ENCODE measurements around the gene ABHD17A.

Gene ABHD17A

DNA sequence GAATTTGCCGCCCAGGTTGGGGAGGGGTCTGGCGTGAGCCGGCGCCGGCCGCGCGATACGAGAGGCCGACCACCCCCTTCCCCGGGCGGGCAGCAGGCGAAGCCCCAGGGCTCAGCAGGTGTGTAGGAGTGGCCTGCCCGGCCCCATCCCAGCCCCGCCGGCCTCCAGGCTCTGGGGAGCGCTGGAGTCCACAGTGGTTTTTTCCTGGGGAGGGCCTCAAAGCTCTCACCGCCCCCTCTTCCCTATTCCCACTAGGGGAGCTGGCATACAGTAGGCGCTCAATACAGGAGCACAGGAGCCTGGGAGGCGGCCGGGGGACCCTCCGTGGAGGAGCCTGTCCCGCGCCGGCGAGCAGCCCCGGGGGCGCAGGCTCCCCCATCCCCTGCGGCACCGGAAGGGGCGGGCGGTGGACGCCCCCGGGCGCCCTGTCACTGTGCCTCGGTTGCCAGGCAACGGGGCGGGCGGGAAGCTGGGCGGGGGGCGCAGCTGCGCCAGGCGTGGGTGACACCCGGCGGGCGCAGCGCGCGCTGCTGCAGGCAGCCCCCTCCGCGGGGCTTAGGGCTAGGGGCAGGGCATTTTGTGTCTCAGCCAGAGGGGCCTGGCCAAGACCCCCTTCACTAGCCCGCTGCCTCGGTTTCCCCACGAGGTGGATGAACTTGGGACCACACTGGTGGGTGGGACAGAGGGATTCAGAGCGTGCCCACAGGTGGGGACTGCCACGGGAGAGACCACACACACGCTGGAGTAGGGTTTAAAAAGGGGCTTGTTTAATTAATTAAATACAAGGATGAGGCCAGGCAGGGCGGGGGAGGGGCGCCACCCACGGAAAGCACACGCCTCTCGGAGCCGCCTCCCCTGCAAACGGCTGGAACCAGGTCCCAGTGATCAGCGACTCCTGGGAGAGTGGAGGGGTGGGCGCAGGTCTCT, 33.4 kb downstream of the ABHD17A start:
- DNase-seq: no peak

DNA sequence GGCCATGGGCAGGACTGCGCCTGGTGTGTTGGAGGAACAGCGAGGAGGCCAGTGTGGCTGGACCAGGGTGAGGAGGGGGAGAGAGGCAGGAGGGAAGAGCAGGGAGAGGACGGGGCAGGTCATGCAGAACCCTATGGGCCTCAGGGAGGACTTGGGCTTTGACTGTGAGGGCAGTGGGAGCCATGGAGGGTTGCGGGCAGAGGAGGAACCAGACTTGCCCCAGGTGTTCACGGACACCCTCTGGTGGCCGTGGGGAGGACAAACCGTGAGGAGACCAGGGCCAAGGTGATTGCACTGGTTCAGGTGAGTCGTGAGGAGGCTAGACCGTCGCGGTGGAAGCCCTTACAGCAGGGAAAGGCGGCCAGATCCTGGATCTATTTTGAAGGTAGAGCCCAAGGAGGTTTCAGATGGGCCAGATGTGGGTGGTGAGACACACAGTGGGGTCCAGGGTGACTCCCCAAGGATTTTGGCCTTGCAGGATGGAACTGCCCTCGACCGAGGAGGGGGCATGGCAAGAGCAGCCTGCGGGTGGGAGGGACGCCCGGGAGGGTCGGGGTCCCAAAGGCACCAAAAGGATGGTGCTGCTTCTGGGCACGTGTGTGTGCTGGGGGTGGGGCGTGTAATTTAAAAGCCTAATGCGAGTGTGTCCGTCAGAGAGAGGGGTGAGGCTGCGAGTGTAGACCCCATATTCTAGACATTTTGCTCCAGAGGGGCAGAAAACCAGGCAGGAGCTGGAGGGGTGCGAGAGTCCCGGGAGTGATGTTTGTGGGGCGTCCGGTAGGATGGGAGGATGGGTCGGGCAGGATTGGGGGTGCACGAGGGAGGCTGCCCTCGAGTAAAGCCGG, 34.3 kb downstream of the ABHD17A start:
- DNase-seq: no peak

DNA sequence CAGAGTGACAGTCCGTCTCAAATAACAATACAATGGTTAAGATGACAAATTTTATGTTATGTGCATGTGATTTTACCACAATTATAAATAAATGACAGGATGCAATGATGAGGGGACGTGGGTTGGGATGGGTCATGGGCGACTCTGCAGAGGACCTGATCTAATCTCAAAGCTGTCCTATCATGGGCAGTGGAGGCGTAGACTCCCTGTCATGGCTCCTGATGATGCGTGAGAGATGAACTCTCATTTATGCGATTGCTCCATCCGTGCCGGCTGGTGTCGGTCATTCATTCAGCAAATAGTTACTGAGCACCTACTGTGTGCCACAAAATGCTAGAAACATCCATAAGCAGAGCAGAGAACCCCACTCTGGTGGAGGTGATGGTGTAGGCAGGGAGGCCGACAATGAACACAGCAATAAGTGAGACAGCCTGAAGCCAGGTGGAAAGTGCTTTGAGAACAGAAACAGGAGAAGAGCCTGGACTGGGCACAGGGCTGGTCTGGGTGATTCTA, 35.4 kb downstream of the ABHD17A start:
- DNase-seq: no peak

DNA sequence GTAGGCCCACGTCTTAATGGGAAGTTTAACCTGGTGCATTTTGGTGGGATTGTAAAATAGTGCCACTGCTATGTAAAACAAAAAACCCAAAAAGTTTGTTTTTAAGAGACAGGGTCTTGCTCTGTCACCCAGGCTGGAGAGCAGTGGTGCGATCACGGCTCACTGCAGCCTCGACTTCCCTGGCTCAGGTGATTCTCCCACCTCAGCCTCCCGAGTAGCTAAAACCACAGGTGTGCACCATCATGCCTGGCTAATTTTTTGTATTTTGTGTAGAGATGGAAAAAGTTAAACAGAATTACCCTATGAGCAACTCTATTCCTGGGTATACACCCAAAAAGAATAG, 36.2 kb downstream of the ABHD17A start:
- no peak for DNase-seq

DNA sequence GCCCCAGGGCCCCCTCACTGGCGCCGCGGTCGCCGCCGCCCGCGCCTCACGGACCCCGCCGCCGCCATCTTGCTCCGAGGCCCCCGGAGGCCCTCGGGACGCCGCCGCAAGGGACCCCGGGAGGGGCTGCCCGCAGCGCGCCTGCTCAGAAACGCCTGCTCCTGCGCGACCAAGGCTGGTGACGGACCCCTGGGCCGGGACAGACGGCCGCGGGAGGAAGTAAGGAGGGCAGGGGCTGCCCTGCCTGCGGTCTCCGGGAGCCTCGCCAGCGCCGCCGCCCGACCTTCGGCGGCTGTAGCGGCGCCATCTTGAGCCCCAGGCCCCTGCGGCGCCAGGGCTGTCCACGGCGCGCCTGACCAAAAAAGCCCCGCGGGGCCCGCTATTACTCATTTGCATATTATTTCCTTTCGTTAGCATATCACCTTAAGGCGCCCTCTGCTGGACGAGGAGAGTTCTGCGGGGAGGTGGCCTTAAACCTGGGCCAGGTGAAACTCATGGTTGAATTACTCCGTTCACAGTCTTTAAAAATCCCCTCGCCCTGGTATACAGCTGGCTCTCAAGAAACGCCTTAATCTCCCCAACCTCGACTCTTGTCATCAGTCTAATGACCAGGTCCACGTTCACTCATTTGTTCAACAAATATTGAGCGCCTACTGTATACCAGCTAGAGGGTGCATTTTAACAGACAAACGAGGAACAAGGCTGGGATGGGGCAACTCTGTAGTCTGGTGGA, 36.7 kb downstream of the ABHD17A start, which contains the start of gene REXO1:
Gene REXO1 (minus strand): TSS at position 85 of the 733 bp plus-strand sequence. CDS start 125 bp downstream, outside the sequence.
- peak; percentile 85 for DNase-seq

GRCh38 chr19:1847684-1848398, 37.5 kb downstream of the ABHD17A start:
- DNase-seq: no peak

DNA sequence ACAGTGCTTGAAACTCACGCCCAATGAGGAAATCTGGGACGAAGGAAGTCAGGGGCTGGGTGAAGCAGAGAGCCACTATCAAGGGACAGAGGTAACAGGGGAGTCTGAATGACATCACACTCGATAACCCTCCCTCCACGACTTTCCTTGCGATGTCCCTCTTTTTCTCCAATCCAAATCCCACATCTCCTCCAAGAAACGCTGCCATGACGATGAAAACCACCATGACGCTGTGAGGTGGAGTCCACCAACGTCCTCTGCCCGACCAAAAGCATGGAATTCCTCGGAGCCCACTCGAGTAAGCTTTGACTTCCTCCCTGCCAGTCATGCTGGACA, 38.0 kb downstream of the ABHD17A start:
- DNase-seq: no peak

GRCh38 chr19:1846517-1847204, 38.6 kb downstream of the ABHD17A start:
- no peak for DNase-seq

DNA sequence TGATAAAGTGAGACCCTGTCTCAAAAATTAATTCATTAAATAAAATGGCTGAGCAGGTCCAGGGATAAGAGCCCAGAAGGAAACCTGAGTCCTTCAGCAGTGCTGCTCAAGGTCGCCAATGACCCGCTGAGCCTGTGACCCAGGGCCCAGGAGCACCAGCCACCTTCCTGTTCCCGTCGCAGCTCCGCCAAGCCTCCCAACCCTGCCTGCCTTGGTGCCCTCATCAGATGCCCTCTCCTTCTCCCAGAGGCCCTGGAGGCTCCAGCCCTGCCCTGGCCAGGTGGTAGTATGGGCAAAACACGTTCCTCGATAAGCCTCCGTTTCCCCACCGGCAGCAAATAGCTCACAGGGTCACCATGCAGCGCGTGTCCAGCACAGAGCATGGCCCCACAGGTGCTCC, 39.7 kb downstream of the ABHD17A start:
- DNase-seq: no peak

- DNase-seq: no peak
Observed at GRCh38 chr19:1845125-1845515, 40.2 kb downstream of the ABHD17A start.

GRCh38 chr19:1844513-1845124, 40.7 kb downstream of the ABHD17A start:
- no peak for DNase-seq

DNA sequence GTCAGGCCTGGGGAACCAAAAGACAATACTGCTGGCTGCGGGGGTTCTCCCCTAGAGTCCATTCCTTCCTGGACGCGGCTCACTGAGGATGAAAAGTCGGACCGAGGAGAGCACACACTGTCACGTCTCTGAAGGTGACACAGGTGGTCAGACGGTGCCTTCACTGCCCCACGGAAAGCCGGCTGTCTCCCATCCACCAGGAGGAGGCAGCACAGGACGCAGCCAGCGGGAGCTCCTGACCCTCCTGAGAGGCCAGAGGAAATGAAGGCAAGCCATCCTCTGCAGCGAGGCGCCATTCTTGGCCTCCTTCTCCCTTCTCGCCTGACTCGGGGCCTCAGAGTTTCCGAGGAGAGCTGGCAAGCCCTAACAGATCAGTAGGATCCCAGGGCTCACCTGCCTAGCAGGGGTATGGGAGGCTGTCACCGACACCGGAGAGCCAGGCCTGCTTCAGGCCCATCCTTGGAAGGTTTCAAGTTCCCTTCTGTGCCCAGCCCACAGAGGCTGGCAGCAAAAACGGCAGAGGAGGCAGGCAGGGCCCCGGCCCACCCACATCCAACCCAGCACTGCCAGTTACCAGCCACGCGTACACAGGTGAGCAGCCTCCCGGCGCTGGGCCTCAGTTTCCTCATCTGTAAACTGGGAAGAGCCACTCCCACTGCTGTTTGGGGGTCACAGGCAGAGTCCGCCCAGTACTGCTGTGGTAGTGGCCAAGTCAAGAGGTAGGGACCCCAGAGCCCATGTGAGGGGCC, 41.5 kb downstream of the ABHD17A start:
- DNase-seq: no peak

DNA sequence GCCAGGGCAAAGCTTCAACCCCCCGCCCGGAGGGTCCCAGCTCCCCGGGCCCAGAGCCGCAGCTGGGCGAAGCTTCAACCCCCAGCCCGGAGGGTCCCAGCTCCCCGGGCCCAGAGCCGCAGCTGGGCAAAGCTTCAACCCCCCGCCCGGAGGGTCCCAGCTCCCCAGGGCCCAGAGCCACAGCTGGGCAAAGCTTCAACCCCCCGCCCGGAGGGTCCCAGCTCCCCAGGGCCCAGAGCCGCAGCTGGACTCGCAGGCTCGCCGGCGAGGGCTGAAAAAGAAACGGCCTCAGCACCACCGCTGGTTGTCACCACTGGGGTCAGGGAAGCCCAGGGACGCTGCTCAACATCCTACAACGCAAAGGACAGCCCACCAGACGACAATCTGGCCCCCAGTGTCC, 42.2 kb downstream of the ABHD17A start:
- DNase-seq: no peak

DNA sequence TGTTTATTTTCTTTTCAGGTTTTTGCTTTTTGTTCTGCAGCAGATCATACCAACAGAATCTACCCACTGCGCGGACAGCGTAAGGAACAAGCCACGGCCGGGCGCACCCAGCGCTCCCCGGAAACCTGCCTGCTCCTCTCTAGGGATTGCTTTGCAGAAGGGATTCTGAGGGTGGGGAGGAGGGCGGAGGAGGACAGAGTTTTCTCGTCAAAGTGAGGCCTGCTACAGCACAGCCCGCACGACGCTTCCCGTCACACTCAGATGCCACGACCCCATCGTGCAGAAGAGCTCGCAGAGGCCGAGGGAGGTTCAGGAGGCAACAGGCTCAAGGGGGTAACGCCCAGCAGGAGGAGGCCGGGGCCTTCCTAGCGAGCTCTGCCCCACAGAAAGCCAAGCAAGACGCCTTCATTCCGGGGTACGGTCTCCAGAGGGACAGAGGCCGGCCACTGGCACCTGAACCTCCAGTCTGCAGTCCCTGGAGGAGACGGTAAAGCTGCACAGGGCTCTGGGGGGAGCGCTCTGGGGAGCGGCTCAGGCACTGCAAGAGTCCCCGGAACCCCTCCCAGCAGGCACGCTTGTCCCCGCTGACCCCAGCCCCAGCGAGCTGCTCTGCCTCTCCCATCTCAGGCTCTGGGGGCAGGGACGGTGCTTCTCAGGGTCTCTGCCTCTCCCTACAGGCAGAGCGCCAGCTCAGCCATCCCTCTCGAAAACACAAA, 43.9 kb downstream of the ABHD17A start:
- DNase-seq: no peak

DNA sequence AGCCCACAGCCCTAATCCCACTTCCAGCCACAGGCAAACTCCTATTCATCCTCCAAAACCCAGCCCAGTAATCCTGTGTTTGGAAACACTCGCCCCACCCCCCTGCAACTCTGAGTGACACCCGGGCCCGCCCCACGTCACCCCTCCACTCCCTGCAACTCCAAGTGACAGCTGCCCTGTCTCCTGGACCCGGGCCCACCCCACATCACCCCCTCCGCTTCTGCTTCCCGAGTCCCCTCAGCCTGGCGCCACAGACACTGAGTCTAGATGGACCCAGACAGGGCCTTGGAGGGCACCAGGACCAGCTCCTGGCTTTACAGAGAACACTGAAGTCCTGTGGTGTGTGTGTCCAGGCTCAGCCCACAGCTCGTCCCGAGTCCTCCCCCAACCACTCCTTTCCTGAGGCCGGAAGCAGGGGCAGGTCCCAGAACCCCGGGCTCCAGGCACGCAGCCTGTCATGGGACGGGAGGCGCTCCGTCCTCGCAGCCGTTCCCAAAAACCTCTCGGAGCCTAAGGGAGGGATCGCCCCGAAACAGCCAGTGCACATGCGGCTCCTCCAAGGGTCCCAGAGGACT, 44.7 kb downstream of the ABHD17A start:
- DNase-seq: no peak

- no peak for DNase-seq
Observed at GRCh38 chr19:1839658-1840540, 45.4 kb downstream of the ABHD17A start.

DNA sequence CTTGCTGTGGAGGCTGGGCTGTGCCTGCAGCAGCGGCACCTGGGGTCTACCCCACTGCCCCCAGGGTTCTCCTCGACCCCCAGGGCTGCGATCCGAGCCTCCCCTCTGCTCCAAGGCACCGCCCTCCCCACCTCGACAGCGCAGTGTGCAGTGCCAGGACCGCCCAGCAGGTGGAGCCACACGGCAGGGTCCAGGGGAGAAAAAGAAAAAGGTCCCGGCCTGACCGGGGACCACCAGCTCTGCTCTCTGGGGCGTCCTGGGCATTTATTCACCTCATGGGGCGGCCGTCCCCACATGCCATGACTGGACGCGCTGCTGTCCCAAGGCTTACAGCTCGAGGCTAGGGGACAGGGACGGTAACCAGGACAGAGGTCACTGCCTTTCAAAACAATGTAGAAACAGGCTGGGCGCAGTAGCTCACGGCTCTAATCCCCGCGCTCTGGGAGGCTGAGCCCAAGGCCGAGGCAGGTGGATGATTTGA, 47.6 kb downstream of the ABHD17A start:
- DNase-seq: no peak

DNA sequence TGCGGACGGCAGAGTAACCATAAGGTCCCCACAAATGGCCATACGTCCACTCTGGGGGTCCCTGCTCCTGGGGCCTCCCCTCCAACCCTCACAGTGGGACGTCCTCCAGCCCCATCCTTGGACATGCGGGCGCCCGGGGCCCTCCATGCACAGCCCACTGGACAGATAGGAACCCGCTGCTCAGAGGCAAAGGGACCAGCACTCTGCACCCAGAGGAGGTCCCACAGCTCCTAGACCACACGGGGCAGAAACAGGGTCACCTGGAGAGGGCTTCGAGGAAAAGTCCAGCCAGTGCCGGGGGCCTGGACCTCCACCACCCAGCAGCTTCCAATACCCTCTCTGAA, 48.1 kb downstream of the ABHD17A start:
- no peak for DNase-seq
